DMS79 (cell line): ENCODE data around the gene PAX5.
A peak's percentile ranks its signal among the peaks of the same experiment; 100 is the strongest.
"Not testable (repeated sequence)": the region's sequence is repeated elsewhere in the genome, so short reads cannot be mapped to it uniquely, and the experiment has no call there.

Experiments
- DNase-seq: peaks from one replicate; lab custom pipeline; 2025; lab: John Stamatoyannopoulos, UW

The PAX5 gene

DNA sequence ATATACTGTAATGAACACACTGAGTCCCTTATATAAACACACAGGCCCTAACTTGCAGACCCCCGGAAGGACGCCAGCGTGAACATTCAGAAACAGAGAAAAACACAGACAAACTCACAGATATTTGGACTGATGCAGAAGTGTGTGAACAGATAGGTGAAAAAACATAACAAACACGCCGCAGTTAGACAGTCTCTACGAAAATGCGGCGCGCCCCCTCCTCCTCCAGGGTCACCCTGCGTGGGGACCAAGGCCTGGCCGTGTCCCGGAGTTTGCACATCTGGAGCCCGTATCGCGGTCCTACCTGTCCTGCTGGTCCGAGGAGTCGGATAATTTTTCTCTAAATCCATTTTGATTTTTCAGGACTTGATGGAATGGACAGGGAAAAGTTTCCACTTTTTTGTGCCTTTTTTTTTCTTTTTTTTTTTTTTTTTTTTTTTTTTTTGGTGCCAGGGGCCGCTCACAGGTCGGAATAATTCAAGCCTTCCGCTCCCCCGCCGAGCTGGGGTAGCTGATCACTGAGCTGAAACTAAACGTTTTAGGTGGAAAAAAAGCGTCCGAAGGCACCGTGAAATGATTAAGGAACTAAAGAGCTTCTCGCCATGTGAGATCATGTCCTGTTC lies at the start of gene PAX5:
Gene PAX5 (minus strand): TSS at position 587 of the 623 bp plus-strand sequence. CDS start 237 bp downstream, at position 350.
- no peak for DNase-seq

DNA sequence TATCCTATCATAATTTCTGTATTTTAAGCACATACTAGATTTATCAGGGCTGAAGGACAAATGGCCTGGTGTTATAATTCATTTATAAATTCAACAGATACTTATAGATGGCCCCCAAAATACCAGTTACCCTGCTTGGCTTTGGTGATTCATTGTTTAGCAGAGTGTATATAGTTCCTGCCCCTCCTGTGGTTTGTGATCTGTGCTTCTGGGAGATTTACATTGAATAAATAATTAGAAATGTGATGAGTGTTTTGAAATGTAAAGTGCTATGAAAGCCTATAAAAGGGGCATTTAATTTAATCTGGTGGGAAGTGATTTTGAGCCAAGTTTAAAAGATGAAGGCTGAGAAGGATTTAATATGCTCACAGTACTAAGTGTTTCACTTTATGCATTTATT lies 49.6 kb upstream of the PAX5 start:
- DNase-seq, result no peak

DNA sequence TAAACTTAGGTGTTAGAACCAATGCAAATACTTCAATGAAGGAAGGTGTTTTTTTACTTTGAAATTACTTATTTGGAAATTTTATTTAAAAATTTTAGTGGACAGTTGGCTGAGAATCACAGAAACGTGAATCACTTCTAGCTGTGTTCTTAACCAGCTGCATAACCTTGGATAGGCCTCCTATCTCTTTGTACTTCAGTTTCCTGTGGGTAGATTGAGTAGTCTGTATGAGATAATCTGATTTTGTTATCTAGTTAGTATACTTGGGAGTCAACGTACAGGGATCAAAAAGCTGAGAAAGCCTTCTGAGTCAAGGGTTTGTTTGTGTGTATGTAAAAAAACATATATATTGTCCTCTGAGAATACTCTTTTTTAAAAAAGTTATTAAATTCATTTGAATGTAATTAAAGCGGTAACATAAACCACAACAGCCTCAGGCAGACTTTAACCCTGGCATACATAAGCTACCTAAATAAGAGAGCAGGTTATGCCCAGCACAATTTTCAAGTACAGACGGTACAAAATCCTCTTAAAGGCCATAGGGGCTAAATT lies 48.2 kb upstream of the PAX5 start:
- DNase-seq, result no peak

DNA sequence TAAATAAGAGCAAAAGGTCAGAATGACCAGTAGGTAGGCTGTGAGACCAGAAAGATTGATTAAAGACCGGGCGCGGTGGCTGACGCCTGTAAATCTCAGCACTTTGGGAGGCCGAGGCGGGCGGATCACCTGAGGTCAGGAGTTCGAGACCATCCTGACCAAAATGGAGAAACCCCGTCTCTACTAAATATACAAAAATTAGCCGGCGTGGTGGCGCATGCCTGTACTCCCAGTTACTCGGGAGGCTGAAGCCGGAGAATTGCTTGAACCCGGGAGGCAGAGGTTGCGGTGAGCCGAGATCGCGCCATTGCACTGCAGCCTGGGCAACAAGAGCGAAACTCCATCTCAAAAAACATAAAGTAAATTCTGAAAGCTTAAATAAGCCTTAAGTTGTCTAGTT lies 47.4 kb upstream of the PAX5 start:
- DNase-seq, result not testable (repeated sequence)

DNA sequence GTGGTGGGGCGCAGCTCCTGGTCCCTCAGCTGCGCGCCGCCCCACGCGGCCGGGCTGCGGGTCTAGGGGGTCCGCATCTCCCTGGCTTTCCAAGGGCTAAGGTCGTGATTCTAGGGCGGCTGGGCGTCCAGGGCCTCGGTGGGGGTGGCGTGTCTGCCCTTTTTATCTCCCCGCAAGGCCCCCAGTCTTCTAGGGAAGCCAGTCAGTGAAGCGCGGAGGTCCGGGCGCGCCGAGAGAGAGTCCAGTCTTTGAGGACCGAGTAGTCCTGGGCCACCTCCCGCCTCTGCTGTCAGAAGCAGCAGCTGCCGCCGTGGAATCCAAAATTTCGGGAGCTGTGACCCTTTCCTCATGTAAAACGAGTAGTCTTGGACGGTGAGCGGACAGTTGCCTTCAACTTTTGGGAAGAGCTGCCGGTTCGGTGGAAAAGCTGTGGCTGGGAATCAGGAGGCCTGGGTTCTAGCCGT lies 46.1 kb upstream of the PAX5 start:
- DNase-seq, result not testable (repeated sequence)

DNA sequence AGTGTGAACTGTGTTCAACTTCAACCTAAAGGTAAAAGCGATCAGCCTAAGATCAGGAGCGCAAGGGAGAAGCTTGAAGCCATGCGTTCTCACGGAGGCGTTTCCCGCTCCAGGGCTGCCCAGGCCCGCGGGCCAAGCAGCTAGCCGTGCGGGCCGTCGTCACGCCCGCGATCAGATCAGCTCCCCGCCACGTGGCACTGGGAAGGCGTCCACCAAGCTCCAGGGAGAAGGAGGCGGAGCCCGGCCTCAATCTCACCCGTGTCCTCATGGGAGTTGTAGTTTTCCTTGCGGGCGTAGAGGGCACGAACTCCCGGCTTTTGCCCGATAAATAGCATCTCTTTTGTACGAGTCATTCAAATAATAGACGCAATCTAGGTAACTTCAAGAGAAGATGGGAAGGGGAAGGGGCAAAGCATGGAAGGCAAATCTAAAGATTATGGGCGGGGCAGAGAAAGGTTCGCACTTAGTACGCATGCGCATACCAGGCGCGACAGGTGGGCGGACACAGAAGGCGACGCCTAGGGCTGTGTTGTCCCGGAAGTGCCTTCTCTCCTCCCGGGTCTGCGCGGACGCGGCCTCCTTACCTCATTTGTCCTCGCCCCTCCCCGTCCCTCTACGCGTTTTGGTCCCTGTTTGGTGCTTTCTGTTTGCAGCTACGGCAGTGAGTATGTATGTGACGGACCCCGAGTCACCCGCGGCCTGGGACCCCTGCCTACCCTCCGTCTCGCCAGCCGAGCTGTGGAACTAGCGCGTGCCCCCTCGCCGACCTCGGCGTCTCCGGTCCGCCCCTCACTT lies 45.5 kb upstream of the PAX5 start:
- DNase-seq, result peak; percentile 95

DNA sequence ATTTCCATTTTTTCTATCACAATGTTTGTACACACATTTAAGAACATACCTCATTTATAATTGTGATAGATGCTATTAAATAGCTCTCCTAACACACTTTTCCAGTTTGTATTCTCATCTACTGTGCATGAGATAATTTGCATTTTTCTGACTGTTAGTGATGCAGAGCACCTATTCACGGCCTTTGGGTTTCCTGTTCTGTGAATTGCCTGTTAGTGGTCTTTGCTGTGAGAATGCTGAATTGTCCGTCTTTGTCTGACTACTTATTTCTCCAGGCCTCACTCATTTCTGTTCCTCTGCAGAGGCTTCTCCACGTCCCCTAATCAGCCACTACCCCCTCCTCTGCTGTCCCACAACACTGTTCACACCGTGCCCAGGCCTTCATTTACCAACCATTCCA lies 40.7 kb upstream of the PAX5 start:
- not testable (repeated sequence) for DNase-seq

DNA sequence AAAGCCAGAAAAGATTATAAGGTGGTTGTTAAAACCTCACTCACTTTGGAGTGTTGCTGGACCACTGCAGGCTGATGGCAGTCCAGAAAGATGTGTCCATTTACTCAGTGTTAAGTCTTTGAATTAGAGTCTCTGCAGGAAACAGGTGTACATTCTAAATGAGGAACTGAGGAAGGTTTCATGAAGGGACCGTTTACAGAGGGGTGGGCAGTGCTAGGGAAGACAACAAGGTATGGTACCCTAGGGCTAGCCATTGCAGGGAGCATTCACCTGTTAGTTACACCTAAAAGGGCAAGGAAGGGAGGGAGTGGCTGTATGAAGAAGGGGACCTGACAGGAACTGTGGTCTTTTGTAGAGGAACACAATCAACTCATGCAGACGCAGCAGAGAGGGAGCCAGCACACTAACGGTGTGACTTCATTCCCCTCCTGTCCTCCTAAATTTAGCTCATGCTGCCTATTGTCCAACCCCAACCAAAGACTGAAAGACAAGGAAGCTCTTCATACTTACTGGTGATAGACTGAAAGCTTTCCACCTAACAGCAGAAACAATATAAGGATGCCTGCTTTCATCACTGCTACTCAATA lies 32.2 kb upstream of the PAX5 start:
- no peak for DNase-seq

DNA sequence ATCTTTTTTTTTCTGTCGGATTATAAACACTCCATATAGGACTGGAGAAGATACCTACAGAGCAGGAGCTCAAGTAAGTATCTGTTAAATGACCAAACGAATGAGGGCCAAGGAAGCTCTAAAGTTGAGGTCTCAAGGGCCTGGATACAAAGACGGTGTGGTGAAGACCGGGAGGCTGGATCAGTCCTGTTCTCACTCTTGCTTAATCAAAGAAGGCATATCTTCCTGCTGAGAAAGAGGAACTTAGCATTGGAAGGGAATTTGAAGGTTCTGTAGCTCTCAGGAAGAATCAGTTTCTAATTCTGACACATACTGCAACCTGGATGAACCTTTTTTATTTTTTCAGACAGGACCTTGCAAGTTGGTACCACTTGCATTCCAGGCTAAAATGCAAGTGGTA lies 28.3 kb upstream of the PAX5 start:
- DNase-seq, result no peak

DNA sequence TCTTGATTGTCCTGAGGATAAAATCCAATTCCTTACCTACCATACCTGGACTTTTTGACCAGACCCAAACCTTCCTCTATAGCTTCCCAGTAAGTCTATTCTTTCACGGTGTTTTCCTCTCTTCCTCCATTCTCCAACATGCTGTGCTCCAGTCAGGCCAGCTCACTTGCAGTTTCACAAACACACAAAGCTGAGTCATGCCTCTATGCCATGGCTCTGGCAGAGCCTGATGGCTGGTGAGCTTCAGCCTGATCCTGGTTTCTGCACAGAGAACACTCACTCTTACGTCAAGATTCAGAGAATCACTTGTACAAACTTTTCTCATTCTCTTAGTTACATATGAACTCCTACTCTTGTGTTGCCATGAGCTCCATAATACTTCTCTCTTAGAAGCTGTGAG lies 27.7 kb upstream of the PAX5 start:
- no peak for DNase-seq

DNA sequence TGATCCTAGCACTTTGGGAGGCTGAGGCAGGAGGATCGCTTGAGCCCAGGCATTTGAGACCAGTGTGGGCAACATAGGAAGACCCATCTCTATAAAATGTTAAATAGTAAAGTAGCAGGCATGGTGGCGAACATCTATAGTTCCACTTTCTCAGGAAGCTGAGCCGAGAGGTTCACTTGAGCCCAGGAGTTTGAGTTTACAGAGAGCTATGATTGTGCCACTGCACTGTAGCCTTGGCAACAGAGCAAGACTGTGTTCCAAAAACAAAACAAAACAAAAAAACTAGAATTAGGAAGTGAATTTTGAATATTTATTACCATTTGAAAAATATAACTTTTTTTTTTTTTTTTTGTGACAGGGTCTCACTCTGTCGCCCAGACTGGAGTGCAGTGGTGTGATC lies 26.8 kb upstream of the PAX5 start:
- no peak for DNase-seq

DNA sequence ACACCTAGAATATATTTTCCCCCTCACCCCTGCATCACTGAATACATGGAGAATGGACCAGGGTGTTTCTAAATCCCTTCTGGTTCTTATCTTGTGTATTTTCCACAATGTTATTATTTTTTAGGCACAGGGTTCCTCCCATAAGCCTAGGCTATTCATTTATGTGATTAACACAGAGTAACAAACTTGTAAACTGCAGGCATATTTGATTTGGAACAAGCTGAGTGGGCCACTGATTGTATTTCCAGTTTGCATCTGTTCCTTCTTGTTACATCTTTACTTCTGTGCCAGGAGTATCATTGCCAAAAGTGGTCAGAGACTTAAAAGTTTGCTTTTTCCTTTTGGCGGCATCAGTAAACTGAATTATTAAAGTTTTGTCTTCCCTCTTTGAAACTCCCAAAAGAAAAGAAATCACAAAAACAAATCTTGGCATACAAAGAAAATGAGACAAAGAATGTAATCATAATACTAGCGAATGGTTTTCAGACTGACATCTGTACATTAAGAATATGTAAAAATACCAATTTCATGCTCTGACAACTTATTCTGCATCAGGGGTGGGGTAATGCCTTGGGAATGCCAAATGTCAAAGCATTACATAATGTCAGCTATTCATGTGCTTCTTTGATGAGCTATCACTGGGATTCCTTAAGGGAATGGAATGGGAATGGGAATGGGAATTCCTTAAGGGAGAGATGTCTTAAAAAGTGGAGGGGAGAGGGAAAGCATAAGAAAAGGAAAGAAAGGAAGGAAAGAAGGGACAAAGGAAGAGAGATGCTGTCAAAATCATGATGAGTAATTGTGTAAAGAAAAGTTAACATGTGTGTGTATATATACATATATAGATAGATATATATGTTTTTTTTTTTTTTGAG lies 22.2 kb upstream of the PAX5 start:
- no peak for DNase-seq

DNA sequence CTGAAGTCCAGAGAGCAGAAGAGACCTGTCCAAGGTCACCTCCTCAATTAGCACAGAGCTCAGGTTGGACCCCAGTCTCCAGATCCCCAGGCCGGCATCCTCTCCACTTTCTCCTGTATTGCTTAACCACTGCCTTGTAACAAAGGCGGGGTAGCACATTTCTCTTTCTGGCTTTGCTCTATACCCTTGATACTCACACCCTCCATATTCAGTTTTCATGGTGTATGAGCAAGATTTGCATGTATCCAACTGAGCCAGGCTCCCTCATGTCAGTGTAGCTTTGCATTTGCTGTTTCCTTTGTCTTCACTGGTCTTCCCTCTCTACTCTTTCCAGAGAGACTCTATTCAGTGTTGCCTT lies 20.3 kb upstream of the PAX5 start:
- not testable (repeated sequence) for DNase-seq

DNA sequence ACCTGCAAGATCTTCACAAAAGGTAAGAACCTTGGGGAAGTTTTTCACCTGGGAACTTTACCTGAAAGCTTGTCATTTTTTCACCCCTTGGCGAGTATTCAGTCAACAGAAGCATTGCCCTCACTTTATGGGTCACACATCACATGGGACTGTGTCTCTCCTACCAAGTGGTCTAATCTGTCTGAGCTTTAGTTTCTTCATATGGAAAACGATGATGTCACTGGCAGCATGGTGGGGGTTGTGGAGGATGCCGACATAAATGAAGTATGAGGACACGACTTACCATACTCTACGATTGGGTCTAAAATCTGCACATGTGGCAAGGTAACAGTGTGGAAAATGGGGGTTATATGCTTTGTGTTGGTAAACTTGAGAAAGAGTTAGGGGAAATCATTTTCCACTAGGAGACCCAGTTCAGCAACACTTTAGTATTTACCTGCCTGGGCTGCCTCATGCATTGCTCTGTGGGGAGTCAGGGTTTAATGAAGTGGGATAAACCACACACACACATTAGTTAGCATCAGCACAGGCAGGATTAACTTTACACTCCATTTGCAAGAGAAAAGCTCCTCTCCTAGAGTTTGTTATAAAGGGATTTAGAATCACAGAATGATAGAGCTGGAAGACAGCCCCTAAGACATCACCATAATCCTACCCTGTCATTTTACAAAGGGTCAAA lies 19.8 kb upstream of the PAX5 start:
- no peak for DNase-seq

DNA sequence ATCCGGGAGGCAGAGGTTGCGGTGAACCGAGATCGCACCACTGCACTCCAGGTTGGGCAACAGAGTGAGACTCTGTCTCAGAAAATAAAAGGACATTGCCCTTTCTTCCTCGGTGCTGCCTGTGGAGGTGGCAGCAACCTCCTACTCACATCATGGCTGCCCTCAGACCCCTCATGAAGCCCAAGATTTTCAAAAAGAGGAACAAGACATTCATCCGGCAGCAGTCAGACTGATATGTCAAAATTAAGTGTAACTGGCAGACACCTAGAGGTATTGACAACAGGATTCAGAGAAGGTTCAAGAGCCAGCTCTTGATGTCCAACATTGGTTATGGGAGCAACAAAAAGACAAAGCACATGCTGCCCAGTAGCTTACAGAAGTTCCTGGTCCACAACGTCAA lies 12.6 kb upstream of the PAX5 start:
- no peak for DNase-seq

DNA sequence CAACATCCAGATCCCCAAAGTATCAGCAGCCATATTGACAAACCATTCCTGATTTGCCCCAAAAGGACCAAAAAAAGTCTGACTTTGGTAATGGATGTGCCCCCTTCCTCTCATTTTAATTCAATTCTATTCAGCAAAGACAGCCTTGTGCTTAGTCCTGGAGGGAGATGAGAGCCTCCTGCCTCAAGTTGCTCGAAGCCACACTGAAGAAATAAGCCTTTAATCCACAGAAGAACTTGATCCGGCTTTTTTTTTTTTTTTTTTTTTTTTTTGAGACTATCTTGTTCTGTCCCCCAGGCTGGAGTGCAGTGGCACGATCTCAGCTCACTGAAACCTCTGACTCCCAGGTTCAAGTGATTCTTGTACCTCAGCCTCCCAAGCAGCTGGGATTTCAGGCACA lies 8.4 kb upstream of the PAX5 start:
- DNase-seq, result no peak

DNA sequence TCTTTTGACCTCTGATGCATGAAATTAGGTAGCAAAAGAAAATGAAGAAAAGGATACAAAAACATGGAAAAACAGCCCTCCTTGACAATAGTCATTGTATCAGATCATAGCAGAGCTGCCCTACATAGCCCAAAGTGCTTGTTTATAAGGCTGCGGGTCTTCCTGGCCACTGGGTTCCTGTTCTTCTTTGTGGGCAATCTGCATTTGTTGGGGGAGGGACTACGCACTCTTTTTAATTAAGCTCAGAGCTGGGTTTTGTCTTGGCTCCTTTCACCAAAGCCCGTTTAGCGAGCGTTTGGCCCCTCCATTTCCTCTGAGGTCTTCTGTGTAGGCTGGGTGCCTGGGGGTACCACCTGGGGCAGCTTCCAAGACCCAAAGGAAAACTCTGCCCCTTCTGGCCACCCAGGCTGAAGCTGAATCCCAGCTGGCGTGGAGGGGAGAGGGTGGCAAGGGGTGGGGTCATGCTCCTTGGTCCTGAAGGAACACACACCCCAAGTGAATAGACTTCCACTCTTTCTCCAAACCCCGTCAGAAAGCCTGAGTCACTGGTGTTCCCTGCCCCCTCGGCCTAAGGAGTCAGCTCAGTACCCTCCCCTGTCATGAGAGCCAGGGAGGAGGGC lies 6.5 kb upstream of the PAX5 start:
- DNase-seq, result no peak

DNA sequence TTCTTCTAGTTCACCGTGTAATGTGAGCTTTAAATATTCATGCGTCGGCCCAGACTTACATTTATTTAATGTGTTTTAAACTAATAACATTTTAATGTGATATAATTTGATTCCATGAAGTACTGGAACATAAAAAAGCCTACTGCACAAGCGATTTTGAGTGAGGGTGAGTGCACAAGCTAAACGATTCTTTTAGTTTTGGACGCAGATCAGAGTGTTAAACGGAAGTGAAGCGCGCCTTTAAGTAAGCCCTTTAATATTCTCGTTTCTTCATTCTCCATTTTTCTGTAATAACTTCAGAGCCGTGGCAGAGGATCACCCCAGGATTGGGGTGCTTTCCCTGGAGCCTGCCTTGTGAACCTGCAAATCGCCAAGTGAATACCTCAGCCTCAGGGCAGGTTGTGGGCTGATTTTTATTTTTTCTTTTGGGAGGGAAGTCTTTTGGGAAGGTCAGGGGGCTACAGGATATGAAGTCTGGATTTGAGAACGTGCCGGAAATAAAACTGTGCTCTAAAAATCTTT lies 4.9 kb upstream of the PAX5 start:
- no peak for DNase-seq

DNA sequence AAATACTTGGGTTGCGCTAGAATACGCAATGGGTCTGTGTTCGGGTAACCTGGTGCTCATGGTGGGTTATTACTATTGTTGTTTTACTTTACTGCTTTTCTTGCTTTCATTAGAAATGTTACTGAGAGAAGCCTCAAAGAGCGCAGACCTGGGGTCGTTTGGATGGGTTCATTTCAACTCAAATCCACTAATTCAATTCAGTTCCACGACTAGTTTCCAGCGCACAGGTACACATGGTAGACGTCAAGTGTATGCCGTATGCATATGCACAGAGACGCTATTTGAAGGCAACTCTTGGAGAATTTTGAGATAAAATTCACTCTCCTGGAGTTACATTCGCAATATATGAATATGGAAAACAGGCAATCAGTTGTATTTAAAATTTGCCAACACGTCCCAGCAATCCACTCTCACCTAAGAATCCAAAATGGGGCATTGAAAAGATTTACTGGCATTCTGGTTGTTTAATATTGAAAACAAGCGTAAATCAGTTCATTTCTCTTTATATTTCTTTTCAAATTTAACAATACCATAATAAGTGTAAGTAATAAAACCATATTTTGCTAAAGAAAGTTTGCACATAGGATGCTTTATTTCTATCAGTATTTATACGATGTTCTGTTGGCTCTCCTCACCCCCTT lies 4.4 kb upstream of the PAX5 start:
- no peak for DNase-seq
